Amniotic epithelial cell (primary cell): ENCODE results near the gene SHTN1.

Experiments used
- DNase-seq: peaks from one replicate; pipeline ENCODE4 v3.0.0-alpha.2; 2010; ENCODE audit warnings: low read depth

Gene SHTN1

GRCh38 chr10:116833986-116834985, 170.7 kb downstream of the SHTN1 start:
- no peak for DNase-seq

GRCh38 chr10:116831790-116832189, 173.2 kb downstream of the SHTN1 start:
- no peak for DNase-seq
